H9 (cell line): ENCODE data around the gene FAP. TPM values are rescaled to one million over a fixed set of nuclear protein-coding genes. Genes with fewer than 3 reads are reported as not detected.

ENCODE experiments used
- DNase-seq: peaks from one replicate; pipeline ENCODE4 v3.0.0-alpha.2; 2017
- H2AFZ ChIP-seq: one replicate; pipeline ENCODE4 v1.6.1; 2013; ENCODE audit warnings: mild to moderate bottlenecking, low read length, control low read depth, moderate library complexity
- H2AK5ac ChIP-seq: 2 replicates; pipeline ENCODE4 v1.6.1; 2013; ENCODE audit warnings: low read length, control low read depth, mixed read lengths; ENCODE audit not compliant: insufficient read length
- H2BK120ac ChIP-seq: one replicate; pipeline ENCODE4 v1.6.1; 2013; ENCODE audit warnings: low read depth, mild to moderate bottlenecking, low read length, control low read depth, inconsistent platforms; ENCODE audit not compliant: poor library complexity, severe bottlenecking
- H2BK12ac ChIP-seq: 2 replicates; pipeline ENCODE4 v1.6.1; 2013; ENCODE audit warnings: low read length, control low read depth, mixed read lengths, low read depth; ENCODE audit not compliant: insufficient read length
- H2BK15ac ChIP-seq: 2 replicates; pipeline ENCODE4 v1.6.1; 2013; ENCODE audit warnings: low read depth, low read length, control low read depth
- H2BK20ac ChIP-seq: one replicate; pipeline ENCODE4 v1.6.1; 2013; ENCODE audit warnings: low read depth, mild to moderate bottlenecking, low read length, control low read depth, inconsistent platforms; ENCODE audit not compliant: poor library complexity, severe bottlenecking
- H2BK5ac ChIP-seq: 2 replicates; pipeline ENCODE4 v1.6.1; 2013; ENCODE audit warnings: low read length, control low read depth, mixed read lengths; ENCODE audit not compliant: insufficient read length
- H3K14ac ChIP-seq: 2 replicates; pipeline ENCODE4 v1.6.1; 2013; ENCODE audit warnings: low read length, control low read depth; ENCODE audit not compliant: insufficient read depth
- H3K18ac ChIP-seq: 2 replicates; pipeline ENCODE4 v1.6.1; 2013; ENCODE audit warnings: low read depth, mild to moderate bottlenecking, mixed read lengths, low read length, control low read depth; ENCODE audit not compliant: insufficient read length
- H3K23ac ChIP-seq: 2 replicates; pipeline ENCODE4 v1.6.1; 2013; ENCODE audit warnings: low read length, control low read depth, mixed read lengths, low read depth; ENCODE audit not compliant: insufficient read length
- H3K23me2 ChIP-seq: 2 replicates; pipeline ENCODE4 v1.6.1; 2013; ENCODE audit warnings: low read depth, mild to moderate bottlenecking, mixed read lengths, low read length, control low read depth; ENCODE audit not compliant: insufficient read length, poor library complexity, severe bottlenecking
- H3K27ac ChIP-seq: 2 replicates; pipeline ENCODE4 v1.5.1; 2013; ENCODE audit warnings: low read length, control low read depth, mixed read lengths, low read depth; ENCODE audit not compliant: insufficient read length
- H3K27me3 ChIP-seq: 2 replicates; pipeline ENCODE4 v1.6.1; 2013; ENCODE audit warnings: low read length, control low read depth, inconsistent platforms; ENCODE audit not compliant: insufficient read depth
- H3K4ac ChIP-seq: 2 replicates; pipeline ENCODE4 v1.6.1; 2013; ENCODE audit warnings: low read depth, mild to moderate bottlenecking, control low read depth, inconsistent platforms, low read length, moderate library complexity
- H3K4me1 ChIP-seq: 2 replicates; pipeline ENCODE4 v1.6.1; 2013; ENCODE audit warnings: low read length, control low read depth, inconsistent platforms; ENCODE audit not compliant: insufficient read depth
- H3K4me2 ChIP-seq: 2 replicates; pipeline ENCODE4 v1.6.1; 2013; ENCODE audit warnings: low read length, control low read depth, mixed read lengths; ENCODE audit not compliant: insufficient read length, insufficient read depth
- H3K56ac ChIP-seq: 2 replicates; pipeline ENCODE4 v1.6.1; 2013; ENCODE audit warnings: low read depth, mild to moderate bottlenecking, mixed read lengths, low read length, control low read depth; ENCODE audit not compliant: insufficient read length
- H3K79me1 ChIP-seq: 2 replicates; pipeline ENCODE4 v1.6.1; 2013; ENCODE audit warnings: low read depth, mild to moderate bottlenecking, moderate library complexity, low read length, control low read depth, inconsistent platforms; ENCODE audit not compliant: insufficient read depth, poor library complexity, severe bottlenecking
- H3K79me2 ChIP-seq: 2 replicates; pipeline ENCODE4 v1.6.1; 2013; ENCODE audit warnings: low read length, control low read depth, inconsistent platforms; ENCODE audit not compliant: insufficient read depth
- H3K9ac ChIP-seq: 2 replicates; pipeline ENCODE4 v1.6.1; 2013; ENCODE audit warnings: low read length, control low read depth, mixed read lengths; ENCODE audit not compliant: insufficient read length; ENCODE audit errors: extremely low read depth
- H3K9me3 ChIP-seq: one replicate; pipeline ENCODE4 v1.6.1; 2013; ENCODE audit warnings: low read depth, low read length, inconsistent platforms; ENCODE audit not compliant: control insufficient read depth
- H3T11ph ChIP-seq: one replicate; pipeline ENCODE4 v1.6.1; 2013; ENCODE audit warnings: mild to moderate bottlenecking, low read length, control low read depth, inconsistent platforms
- H4K20me1 ChIP-seq: one replicate; pipeline ENCODE4 v1.6.1; 2013; ENCODE audit not compliant: control insufficient read depth, insufficient read length, insufficient read depth
- H4K5ac ChIP-seq: 2 replicates; pipeline ENCODE4 v1.6.1; 2013; ENCODE audit warnings: low read depth, mild to moderate bottlenecking, mixed read lengths, low read length, control low read depth; ENCODE audit not compliant: insufficient read length
- H4K8ac ChIP-seq: replicated peaks from 2 replicates; pipeline ENCODE4 v1.6.1; 2013; ENCODE audit warnings: low read length, control low read depth, mixed read lengths, low read depth; ENCODE audit not compliant: insufficient read length
- H4K91ac ChIP-seq: 2 replicates; pipeline ENCODE4 v1.6.1; 2013; ENCODE audit warnings: low read depth, mild to moderate bottlenecking, moderate library complexity, mixed read lengths, low read length, control low read depth; ENCODE audit not compliant: insufficient read length
- H3K27ac Mint-ChIP-seq, 3 experiments: 2 replicates in 2 of 3; 3 replicates in 1 of 3; pipeline ENCODE4 v1.8.0; 2020 to 2021; ENCODE audit warnings: mixed read lengths in 3 of 3, mild to moderate bottlenecking in 1 of 3, moderate library complexity in 1 of 3
- H3K27me3 Mint-ChIP-seq: 2 replicates; pipeline ENCODE4 v1.8.0; 2021; ENCODE audit warnings: low read depth, mild to moderate bottlenecking, moderate library complexity, mixed read lengths
- H3K36me3 Mint-ChIP-seq, 3 experiments: 2 replicates in 2 of 3; 3 replicates in 1 of 3; pipeline ENCODE4 v1.8.0; 2020 to 2021; ENCODE audit warnings: low read depth in 3 of 3, mixed read lengths in 3 of 3; ENCODE audit not compliant: insufficient read depth in 1 of 3
- H3K4me1 Mint-ChIP-seq, 2 experiments: 2 replicates each; pipeline ENCODE4 v1.8.0; 2020; ENCODE audit warnings: mixed read lengths in 2 of 2
- H3K4me3 Mint-ChIP-seq, 2 experiments: 2 replicates in 1 of 2; 3 replicates in 1 of 2; pipeline ENCODE4 v1.8.0; 2020 to 2021; ENCODE audit warnings: mild to moderate bottlenecking in 2 of 2, mixed read lengths in 2 of 2, moderate library complexity in 1 of 2
- H3K9me3 Mint-ChIP-seq, 2 experiments: 2 replicates in 1 of 2; 3 replicates in 1 of 2; pipeline ENCODE4 v1.8.0; 2020; ENCODE audit warnings: mild to moderate bottlenecking in 2 of 2, mixed read lengths in 2 of 2, moderate library complexity in 1 of 2
- WGBS: extraction: QIAGEN DNeasy Blood & Tissue Kit; methylation state at CpG from one replicate; pipeline ENCODE4 v1.1.7; 2013; ENCODE audit warnings: missing lambda C conversion rate, low lambda C conversion rate, mixed read lengths; ENCODE audit not compliant: insufficient read length; ENCODE audit errors: extremely low coverage; 5-methylcytosine and 5-hydroxymethylcytosine counted together
- total RNA-seq: library from RNA; stranded (reverse); gene quantifications from 2 replicates; pipeline ENCODE4 v1.2.1, GENCODE V29; 2021
- TF ChIP-seq, protein P1 (sequence below): fragments of 200-600 bp; sonication (generic); conservative IDR thresholded peaks from 3 replicates; pipeline ENCODE4 v1.8.0; 2021; ENCODE audit warnings: antibody characterized with exemption, mild to moderate bottlenecking

The FAP gene
- total RNA-seq, 1 experiment from 2014 or later = not detected

DNA sequence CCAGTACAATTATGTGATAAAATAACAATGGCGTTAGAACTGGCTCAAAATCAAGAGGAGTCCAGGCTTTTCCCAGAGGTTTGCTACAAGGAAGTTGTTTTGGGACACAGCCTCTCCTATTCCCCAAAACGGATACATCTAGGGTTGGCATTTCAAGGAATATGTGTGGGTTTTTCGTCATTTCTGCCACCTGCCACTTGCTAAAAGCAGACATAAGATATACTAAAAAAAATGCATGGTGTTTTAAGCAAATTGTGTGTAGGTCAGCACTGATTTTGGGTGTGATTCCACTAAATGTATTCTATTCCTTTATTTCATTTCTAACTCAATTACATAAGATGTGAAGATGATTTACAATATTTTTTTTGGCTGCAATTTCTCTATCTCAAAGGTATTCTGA lies 54.8 kb downstream of the FAP start:
- WGBS = no CpG with 5 or more reads among the region's 3 CpGs

More for the DNA sequence above, 54.8 kb downstream of the FAP start:
- TF ChIP-seq, protein P1, sequence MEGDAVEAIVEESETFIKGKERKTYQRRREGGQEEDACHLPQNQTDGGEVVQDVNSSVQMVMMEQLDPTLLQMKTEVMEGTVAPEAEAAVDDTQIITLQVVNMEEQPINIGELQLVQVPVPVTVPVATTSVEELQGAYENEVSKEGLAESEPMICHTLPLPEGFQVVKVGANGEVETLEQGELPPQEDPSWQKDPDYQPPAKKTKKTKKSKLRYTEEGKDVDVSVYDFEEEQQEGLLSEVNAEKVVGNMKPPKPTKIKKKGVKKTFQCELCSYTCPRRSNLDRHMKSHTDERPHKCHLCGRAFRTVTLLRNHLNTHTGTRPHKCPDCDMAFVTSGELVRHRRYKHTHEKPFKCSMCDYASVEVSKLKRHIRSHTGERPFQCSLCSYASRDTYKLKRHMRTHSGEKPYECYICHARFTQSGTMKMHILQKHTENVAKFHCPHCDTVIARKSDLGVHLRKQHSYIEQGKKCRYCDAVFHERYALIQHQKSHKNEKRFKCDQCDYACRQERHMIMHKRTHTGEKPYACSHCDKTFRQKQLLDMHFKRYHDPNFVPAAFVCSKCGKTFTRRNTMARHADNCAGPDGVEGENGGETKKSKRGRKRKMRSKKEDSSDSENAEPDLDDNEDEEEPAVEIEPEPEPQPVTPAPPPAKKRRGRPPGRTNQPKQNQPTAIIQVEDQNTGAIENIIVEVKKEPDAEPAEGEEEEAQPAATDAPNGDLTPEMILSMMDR = no peak
- no peak overlapping the region for H2BK5ac ChIP-seq
- H2BK15ac ChIP-seq = no peak overlapping the region
- no peak overlapping the region for H4K91ac ChIP-seq
- H3K4me1 ChIP-seq = no peaks in the 10 kb centered on the region
- no peak overlapping the region for H3T11ph ChIP-seq
- Mint-ChIP-seq H3K36me3 (no peaks in the 10 kb centered on the region), H3K4me1 (no peaks in the 10 kb centered on the region), H3K27me3 (peaks cover 7% of the 10 kb centered on the region), H3K4me3 (no peak overlapping the region), H3K9me3 (no peaks in the 10 kb centered on the region), H3K27ac (no peak overlapping the region)
- no peak overlapping the region for H2AFZ ChIP-seq
- no peaks in the 10 kb centered on the region for H3K27me3 ChIP-seq
- no peak overlapping the region for H3K14ac ChIP-seq
- no peaks in the 10 kb centered on the region for H3K23me2 ChIP-seq
- no peak overlapping the region for H4K8ac ChIP-seq
- H3K27ac ChIP-seq = no peak overlapping the region
- no peak overlapping the region for H3K23ac ChIP-seq
- no peak for DNase-seq
- no peak overlapping the region for H2AK5ac ChIP-seq
- H3K9me3 ChIP-seq = no peaks in the 10 kb centered on the region
- no peak overlapping the region for H2BK120ac ChIP-seq
- no peak overlapping the region for H2BK20ac ChIP-seq
- H3K9ac ChIP-seq = no peak overlapping the region
- no peaks in the 10 kb centered on the region for H3K79me1 ChIP-seq
- no peak overlapping the region for H3K4me2 ChIP-seq
- no peak overlapping the region for H3K4ac ChIP-seq
- no peak overlapping the region for H3K56ac ChIP-seq
- H2BK12ac ChIP-seq = no peak overlapping the region
- no peak overlapping the region for H3K18ac ChIP-seq
- no peak overlapping the region for H4K5ac ChIP-seq
- no peaks in the 10 kb centered on the region for H3K79me2 ChIP-seq
- H4K20me1 ChIP-seq = no peaks in the 10 kb centered on the region
